NOMO-1 treated with DMSO at 0.1 percent for 48 hours (cell line): ENCODE data around the gene TNFRSF25.
"Not testable (repeated sequence)": the region's sequence is repeated elsewhere in the genome, so short reads cannot be mapped to it uniquely, and the experiment has no call there.

Experiments used
- DNase-seq: peaks from one replicate; lab custom pipeline; 2025; ENCODE audit not compliant: unreplicated experiment; lab: John Stamatoyannopoulos, UW

The TNFRSF25 gene

DNA sequence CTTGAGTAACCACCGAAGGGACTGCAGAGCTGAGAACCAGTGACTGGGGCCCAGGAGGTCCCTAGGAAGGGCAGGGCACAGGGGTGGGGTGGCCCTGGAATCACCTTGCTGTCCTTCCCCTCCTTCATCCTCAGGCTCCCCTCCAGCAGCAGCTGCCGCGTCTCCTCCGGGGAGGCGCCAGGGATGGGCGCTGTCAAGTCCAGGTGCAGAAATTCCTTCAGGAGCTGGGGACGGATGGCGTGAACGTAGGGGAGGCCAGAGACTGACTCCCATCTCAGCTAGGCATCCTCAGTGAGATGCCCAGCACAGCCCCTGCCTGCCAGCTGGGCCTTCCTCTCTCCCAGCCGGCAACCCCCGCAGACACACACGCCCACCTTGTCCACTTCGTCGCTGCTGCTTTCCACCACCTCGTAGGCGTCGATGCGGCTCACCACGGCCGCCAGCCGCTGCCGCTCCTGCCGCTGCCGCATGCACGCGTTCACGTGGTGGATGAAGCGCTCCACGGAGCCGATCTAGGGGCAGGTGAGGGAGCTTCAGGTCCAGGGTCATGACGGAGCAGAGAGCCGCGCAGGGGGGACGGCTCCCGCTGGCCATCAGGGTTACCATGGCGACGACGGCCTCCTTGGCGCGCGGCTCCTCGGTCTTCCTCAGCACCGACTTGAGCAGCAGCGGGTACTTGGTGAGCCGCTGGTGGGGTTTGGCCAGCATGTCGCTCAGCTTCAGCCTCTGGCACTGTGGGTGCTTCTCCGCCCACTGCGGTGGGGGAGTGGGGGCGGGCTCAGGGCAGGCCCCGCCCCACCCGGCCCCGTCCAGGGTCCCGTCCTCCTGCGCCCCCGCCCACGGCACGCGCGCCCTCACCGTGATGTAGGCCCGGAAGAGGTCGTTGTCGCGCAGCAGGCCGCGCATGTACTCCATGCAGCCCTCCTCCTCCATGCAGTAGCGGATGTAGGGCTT lies 4.4 kb upstream of the TNFRSF25 start:
- no peak for DNase-seq

DNA sequence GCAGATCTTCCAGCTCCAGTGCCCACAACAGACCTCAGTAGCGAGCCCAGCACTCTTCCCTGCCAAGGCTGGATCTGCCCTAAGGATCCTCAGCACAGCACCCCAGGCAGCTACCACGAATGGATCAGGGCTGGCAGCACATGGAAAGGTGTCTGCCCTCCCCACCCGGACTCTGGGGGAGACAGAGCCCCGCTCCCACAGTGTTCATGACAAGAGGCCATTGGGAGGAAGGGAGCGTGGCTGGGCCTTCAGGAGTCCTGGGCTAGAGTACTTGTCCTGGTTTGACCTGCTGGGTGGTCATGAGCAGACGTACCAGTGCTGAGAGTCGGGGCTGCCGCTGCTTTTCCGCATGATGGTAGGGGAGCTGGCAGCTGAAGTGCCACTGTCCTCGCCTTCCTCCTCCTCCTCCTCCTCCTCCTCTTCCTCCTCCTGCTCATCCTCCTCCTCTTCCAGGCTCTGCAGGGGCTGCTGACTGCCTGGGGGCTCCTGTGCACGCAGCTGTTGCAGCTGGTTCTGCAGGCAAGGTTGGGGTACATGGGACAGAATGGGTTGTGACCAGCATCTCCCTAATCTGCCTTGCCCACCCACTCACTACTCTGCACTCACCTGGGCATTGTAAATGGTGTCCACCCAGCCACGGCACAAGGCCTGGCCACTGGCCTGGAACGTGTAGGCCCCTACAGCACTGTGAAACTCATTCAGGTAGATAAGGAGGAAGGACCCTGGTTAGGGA lies 2.9 kb upstream of the TNFRSF25 start:
- no peak for DNase-seq

DNA sequence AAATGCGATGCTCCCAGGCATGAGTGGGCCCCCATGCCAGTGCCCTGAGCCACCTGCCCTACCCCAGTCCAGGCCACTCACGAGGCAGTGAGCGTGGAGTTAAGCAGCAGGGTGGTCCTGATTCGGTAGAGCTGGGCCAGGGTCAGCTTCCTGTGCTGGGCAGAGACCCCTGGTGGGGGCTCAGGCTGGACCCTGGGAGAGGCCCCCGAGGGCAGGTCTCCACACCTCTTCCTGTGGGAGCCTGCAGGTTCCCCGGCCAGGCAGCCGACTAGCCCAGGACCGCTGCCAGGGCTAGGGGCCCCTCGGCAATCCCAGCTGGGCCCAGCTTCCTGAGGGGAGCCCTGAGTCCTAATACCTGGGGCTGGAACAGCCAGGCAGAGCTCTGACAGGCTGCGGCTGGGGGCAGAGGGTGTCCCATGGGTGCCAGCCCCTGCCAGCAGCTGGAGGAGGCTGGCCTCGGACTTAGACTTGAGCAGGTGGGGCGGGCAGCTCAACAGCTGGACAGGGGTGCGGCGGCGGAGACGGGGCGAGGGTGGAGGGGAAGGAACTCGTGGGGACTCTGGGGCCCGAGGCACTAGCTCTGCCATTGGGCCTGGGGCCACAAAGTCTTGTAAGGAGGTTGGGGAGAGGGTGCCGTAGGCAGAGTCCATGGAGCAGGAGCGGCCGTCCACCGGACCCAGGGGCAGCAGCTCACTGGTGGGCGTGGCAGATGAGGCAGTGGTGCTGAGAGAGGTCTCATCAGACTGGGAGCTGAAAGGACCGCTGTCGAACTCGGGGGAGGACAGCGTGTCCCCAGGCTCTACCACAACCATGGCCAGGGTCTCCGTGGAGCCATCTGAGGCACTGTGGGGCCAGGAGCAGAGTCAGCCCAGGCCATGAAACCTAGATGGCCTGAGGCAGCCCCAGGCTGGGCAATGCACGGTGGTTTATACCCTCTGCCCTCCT lies 2.0 kb upstream of the TNFRSF25 start:
- no peak for DNase-seq

- no peak for DNase-seq
These were observed 1.3 kb upstream of the TNFRSF25 start for GRCh38 chr1:6467224-6467623.

GRCh38 chr1:6466751-6467150 lies 778 bp upstream of the TNFRSF25 start:
- DNase-seq = no peak

DNA sequence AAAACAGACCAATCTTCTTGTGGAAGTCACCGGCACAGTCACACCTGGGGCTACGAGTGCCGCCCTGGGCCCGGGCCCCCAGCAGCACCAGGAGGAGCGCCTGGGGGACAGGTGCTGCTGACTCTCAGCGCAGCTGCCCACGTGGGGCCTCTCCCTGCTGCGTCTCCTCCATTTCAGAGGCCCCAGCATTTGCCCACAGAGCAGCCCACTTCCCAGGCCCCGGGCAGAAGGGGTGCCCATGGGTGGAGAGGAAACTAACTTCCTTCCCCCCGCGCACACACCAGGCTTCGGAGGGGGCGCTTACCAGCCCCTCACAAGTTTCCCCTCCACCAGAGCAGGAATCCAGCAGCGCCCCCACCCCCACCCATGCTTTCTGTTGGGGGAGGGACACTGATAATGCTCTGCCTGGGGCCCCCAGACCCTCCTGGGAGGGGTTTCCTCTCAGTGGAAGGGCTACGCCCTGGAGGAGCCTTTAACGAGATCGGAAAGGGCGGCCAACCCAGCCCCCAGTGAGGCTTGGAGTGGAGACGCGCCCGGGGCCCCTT lies 440 bp downstream of the TNFRSF25 start:
- no peak for DNase-seq

- no peak for DNase-seq
These were observed 1.1 kb downstream of the TNFRSF25 start for GRCh38 chr1:6464915-6465314.

DNA sequence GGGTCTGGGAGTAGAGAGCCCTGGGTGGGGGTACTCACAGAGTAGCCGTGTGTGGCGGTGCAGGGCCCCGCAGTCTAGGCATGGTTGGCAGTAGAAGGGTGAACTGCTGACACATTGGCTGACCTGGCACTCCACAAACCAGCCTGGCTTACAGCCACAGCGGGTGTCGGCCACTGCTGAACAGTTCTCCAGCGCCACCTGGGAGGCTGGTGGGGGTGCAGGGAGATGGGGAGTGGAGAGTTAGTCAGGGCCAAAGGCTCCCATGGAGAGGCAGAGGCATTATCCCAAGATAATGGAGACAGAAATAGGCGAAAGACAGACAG lies 1.5 kb downstream of the TNFRSF25 start:
- DNase-seq = no peak

DNA sequence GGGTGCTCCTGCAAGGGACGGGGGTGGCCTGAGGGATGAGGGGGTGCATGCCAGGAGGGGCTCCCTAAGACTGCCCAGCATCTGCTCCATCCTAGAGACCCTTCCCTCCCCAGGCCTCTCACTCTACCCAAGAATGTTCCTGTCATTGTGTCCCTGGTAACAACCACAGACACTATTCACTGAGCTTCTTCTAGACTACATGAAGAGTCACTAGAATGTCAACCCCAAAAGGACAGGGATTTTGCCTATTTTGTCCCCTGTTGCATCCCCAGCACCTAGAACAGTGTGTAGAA lies 2.9 kb downstream of the TNFRSF25 start:
- DNase-seq = no peak

DNA sequence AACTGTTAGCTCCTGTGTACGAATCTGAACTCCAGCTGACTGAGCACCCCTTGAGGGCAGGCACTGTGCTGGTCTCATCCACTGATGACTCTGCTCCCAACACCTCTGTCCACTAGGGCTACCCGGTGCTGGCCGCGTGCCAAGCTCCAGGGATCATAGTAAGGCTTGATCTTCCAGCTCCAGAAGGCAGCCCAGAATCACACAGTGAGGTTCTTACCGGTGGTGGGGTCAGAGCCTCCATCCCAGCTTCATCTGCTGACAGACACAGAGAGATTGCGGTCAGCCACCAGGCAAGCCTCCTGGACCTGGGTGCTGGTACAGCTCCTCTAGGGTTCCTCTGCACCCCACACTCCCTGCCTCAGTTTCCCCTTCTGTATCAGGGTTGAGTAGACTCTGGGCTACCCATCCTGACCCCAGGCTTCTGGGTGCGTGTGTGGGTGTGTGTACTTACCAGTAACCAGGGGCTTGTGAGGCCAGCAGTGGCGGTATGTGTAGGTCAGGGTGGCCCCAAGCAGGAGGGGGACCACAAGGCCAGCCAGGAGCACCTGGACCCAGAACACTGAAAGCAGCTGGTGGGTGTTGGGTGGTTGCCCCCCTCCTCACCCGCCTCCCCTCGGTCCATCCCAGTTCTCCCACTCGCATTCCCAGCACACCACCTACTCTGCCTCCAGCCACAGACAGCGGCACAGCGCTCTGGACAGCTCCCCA lies 3.4 kb downstream of the TNFRSF25 start:
- no peak for DNase-seq

GRCh38 chr1:6461538-6462411 lies 4.2 kb downstream of the TNFRSF25 start:
- no peak for DNase-seq

DNA sequence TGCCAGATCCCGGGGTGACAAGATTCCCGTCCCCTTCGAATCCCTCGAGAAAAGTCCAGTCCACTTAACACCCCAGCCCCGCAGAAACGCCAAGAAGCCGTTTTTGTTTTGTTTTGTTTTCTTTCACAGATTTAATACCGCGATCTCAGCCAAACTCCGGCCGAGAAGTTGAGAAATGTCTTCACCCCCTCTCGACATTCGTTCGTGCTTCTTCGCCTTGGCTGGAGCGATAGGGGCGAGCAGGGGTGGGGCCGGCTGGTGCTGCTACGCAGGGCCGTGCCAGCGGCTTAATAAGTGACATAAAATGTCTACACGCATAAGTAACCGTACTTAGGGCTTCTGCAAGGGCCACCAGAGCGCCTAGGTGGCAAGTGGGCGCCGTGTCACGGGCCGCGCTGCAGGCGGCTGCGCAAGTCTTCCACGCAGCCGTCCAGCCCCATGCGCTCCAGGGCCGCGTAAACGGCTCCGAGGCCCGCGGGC lies 4.9 kb downstream of the TNFRSF25 start:
- no peak for DNase-seq

GRCh38 chr1:6460301-6461050 lies 5.5 kb downstream of the TNFRSF25 start:
- DNase-seq = no peak

GRCh38 chr1:6459850-6460265 lies 6.1 kb downstream of the TNFRSF25 start:
- no peak for DNase-seq

GRCh38 chr1:6456800-6457466 lies 9.0 kb downstream of the TNFRSF25 start:
- no peak for DNase-seq

DNA sequence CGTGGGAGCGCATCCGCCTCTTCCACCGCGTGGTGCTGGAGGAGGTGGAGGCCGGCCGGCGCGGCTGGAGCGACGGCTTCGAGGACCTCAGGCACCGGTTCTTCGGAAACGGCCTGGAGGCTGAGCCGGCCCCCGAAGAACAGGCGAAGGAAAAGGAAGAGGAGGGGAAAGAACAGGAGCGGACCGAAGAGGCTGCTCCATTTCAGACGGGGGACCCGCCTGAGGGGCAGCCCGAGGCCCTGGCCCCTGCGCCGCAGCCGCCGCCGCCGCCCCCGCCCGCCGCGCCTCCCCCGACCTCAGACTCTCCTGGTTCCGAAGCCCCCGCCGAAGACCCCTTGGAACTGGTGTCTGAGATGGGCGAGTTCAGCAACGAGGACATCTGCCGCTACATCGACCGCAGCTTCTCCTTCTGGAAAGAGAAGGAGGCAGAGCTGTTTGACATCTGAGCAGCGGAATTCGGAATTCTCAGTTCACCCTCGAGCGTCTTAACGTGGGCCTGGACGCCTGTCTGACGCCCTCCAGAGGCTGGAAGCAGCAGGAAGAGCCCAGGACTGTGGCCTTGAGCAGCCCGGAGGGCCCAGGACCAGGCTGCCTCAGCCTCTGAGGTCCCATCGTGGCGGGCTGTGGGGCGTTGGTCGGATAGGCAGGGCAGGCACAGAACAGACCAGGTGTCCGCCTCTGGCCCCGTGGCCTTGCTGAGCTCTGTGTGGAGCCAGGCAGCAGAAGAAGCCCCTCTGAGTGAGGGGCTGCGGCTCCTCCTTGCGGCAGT lies 10.0 kb downstream of the TNFRSF25 start:
- DNase-seq = not testable (repeated sequence)
